ENCODE results near the gene CPEB1.

The CPEB1 gene

GRCh38 chr15:82572311-82572710 lies 74.9 kb downstream of the CPEB1 start:
- no peak overlapping the region for H3K4me3 ChIP-seq (ENCODE audit: low read depth, low read length)
- no peak for TF ChIP-seq CTCF (IDR thresholded peaks at IDR 0.05; ENCODE audit: borderline replicate concordance, insufficient read depth, low read depth, low read length)

- TF ChIP-seq CTCF (IDR thresholded peaks at IDR 0.05; ENCODE audit: borderline replicate concordance, insufficient read depth, low read depth, low read length): no peak
Measured at GRCh38 chr15:82571722-82572222, 75.4 kb downstream of the CPEB1 start.

GRCh38 chr15:82570721-82571508 lies 76.2 kb downstream of the CPEB1 start:
- H3K4me3 ChIP-seq (ENCODE audit: low read depth, low read length): no peak overlapping the region
- no peak for TF ChIP-seq CTCF (IDR thresholded peaks at IDR 0.05; ENCODE audit: borderline replicate concordance, insufficient read depth, low read depth, low read length)

More at GRCh38 chr15:82571722-82572222, 75.4 kb downstream of the CPEB1 start:
- no peak overlapping the region for H3K4me3 ChIP-seq (ENCODE audit: low read depth, low read length)

GRCh38 chr15:82569834-82570233 lies 77.3 kb downstream of the CPEB1 start:
- H3K4me3 ChIP-seq (ENCODE audit: low read depth, low read length): no peak overlapping the region
- no peak for TF ChIP-seq CTCF (IDR thresholded peaks at IDR 0.05; ENCODE audit: borderline replicate concordance, insufficient read depth, low read depth, low read length)

GRCh38 chr15:82568986-82569385 lies 78.2 kb downstream of the CPEB1 start:
- no peak for TF ChIP-seq CTCF (IDR thresholded peaks at IDR 0.05; ENCODE audit: borderline replicate concordance, insufficient read depth, low read depth, low read length)
- H3K4me3 ChIP-seq (ENCODE audit: low read depth, low read length): no peak overlapping the region

GRCh38 chr15:82567661-82568060 lies 79.5 kb downstream of the CPEB1 start:
- H3K4me3 ChIP-seq (ENCODE audit: low read depth, low read length): no peak overlapping the region

More at GRCh38 chr15:82567661-82568060, 79.5 kb downstream of the CPEB1 start:
- TF ChIP-seq CTCF (IDR thresholded peaks at IDR 0.05; ENCODE audit: borderline replicate concordance, insufficient read depth, low read depth, low read length): no peak

Data from GM12875 (cell line).